ENCODE measurements around the gene EVX2. TPM values are rescaled to one million over a fixed set of nuclear protein-coding genes. Genes with fewer than 3 reads are reported as not detected.
A peak's percentile ranks its signal among the peaks of the same experiment; 100 is the strongest.

The EVX2 gene
- total RNA-seq, 1 donor from 2014 or later = not detected

DNA sequence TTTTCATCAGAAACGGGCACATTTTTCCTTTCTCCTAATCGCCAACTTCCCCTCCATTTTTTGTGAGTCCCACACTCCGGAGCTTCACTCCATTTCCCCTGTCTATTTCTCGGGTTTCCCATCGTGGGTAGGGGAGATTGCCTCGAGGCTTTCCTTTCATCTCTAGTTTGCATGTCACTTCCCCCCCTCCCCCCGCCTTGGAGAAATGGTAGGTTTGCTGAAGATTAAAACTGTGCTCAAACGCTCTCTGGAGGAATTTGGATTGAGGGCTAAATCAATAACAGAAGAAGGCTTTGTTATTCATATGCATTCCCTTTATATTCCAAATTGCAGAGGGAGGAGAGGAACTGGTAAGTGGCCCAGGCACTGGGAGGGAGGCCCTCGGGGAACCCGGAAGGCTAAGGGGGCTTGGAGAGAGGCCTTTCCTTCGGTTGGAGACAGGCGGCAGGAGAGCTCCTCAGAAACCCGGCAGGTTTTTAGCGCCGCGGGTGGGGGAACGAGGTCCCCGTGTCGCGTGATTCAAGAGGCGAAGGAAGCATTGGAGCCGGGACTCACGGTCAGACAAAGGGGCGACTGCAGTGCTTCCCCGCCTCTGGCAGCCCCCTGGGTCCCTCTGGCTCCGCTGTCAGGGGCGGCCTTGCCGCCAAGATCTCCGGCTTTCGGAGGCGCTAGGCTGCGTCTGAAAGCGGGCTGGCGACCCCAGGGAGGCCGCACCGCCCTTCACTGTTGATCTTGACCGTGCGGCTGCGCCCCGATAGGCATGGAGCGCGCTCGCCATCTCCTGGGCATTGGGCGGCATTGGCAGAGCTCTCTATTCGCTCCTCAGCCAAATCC is 13.4 kb upstream of the EVX2 start:
- Histone ChIP-seq H3K9me3 (replicated peaks) (no peaks in the 10 kb centered on the region), H3K4me3 (peak overlapping the region; percentile 64), H3K36me3 (no peaks in the 10 kb centered on the region), H3K27ac (replicated peaks) (no peak overlapping the region), H3K4me1 (peaks cover 50% of the 10 kb centered on the region), H3K27me3 (ENCODE audit: low read depth) (peaks cover 100% of the 10 kb centered on the region)
- TF ChIP-seq, protein P1, sequence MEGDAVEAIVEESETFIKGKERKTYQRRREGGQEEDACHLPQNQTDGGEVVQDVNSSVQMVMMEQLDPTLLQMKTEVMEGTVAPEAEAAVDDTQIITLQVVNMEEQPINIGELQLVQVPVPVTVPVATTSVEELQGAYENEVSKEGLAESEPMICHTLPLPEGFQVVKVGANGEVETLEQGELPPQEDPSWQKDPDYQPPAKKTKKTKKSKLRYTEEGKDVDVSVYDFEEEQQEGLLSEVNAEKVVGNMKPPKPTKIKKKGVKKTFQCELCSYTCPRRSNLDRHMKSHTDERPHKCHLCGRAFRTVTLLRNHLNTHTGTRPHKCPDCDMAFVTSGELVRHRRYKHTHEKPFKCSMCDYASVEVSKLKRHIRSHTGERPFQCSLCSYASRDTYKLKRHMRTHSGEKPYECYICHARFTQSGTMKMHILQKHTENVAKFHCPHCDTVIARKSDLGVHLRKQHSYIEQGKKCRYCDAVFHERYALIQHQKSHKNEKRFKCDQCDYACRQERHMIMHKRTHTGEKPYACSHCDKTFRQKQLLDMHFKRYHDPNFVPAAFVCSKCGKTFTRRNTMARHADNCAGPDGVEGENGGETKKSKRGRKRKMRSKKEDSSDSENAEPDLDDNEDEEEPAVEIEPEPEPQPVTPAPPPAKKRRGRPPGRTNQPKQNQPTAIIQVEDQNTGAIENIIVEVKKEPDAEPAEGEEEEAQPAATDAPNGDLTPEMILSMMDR (IDR thresholded peaks at IDR 0.05; ENCODE audit: borderline replicate concordance) = peak; percentile 88
- DNase-seq = peak; percentile 51
- intact Hi-C loops (cut with micrococcal nuclease) = no loop called here

- Histone ChIP-seq H3K4me1 (peaks cover 50% of the 10 kb centered on the region), H3K4me3 (peak overlapping the region; percentile 64), H3K36me3 (no peaks in the 10 kb centered on the region), H3K27ac (replicated peaks) (no peak overlapping the region), H3K27me3 (ENCODE audit: low read depth) (peaks cover 100% of the 10 kb centered on the region), H3K9me3 (replicated peaks) (no peaks in the 10 kb centered on the region)
- TF ChIP-seq, protein P1 (IDR thresholded peaks at IDR 0.05; ENCODE audit: borderline replicate concordance) = no peak
- DNase-seq = no peak
- intact Hi-C loops (cut with micrococcal nuclease) = no loop called here
Measured at GRCh38 chr2:176096243-176096985, 12.7 kb upstream of the EVX2 start.

GRCh38 chr2:176095421-176095820 is 11.7 kb upstream of the EVX2 start:
- Histone ChIP-seq H3K36me3 (no peaks in the 10 kb centered on the region), H3K4me1 (peaks cover 48% of the 10 kb centered on the region), H3K27ac (replicated peaks) (no peak overlapping the region), H3K4me3 (no peak overlapping the region), H3K27me3 (ENCODE audit: low read depth) (peaks cover 100% of the 10 kb centered on the region), H3K9me3 (replicated peaks) (no peaks in the 10 kb centered on the region)
- TF ChIP-seq, protein P1 (IDR thresholded peaks at IDR 0.05; ENCODE audit: borderline replicate concordance) = no peak
- no peak for DNase-seq
- intact Hi-C loops (cut with micrococcal nuclease) = no loop called here

DNA sequence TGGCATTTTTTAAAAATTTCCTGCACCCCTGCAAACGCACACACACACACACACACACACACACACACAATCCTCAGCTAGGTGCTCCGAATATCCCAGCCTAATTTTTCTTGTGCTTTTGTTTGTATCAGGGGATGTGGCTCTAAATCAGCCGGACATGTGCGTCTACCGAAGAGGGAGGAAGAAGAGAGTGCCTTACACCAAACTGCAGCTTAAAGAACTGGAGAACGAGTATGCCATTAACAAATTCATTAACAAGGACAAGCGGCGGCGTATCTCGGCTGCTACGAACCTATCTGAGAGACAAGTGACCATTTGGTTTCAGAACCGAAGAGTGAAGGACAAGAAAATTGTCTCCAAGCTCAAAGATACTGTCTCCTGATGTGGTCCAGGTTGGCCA is 10.6 kb upstream of the EVX2 start:
- TF ChIP-seq, protein P1 (IDR thresholded peaks at IDR 0.05; ENCODE audit: borderline replicate concordance) = no peak
- H3K4me3 ChIP-seq = no peak overlapping the region

GRCh38 chr2:176093898-176094249 is 10.1 kb upstream of the EVX2 start:
- Histone ChIP-seq H3K27ac (replicated peaks) (no peak overlapping the region), H3K4me1 (peaks cover 39% of the 10 kb centered on the region), H3K36me3 (no peaks in the 10 kb centered on the region), H3K4me3 (no peak overlapping the region), H3K9me3 (replicated peaks) (no peaks in the 10 kb centered on the region), H3K27me3 (ENCODE audit: low read depth) (peaks cover 100% of the 10 kb centered on the region)
- intact Hi-C loops (cut with micrococcal nuclease) = loop anchor here (5.0 kb wide), 1 partner anchor 732 kb away; no protein-coding TSS in a partner anchor
- TF ChIP-seq, protein P1 (IDR thresholded peaks at IDR 0.05; ENCODE audit: borderline replicate concordance) = no peak
- no peak for DNase-seq

More for the DNA sequence above, 10.6 kb upstream of the EVX2 start:
- H3K9me3 ChIP-seq (replicated peaks) = no peaks in the 10 kb centered on the region
- peaks cover 39% of the 10 kb centered on the region for H3K4me1 ChIP-seq
- no peak overlapping the region for H3K27ac ChIP-seq (replicated peaks)
- DNase-seq = no peak
- intact Hi-C loops (cut with micrococcal nuclease) = loop anchor here (5.0 kb wide), 1 partner anchor 732 kb away; no protein-coding TSS in a partner anchor
- H3K27me3 ChIP-seq (ENCODE audit: low read depth) = peaks cover 100% of the 10 kb centered on the region
- no peaks in the 10 kb centered on the region for H3K36me3 ChIP-seq

Measured in left ventricle myocardium inferior (tissue), 1 donor.